Epithelial cell of esophagus (primary cell): ENCODE data around the gene COPS7A.
"Not testable (repeated sequence)": the region's sequence is repeated elsewhere in the genome, so short reads cannot be mapped to it uniquely, and the experiment has no call there.

Source experiments
- DNase-seq: peaks from one replicate; pipeline ENCODE4 v3.0.0; 2010; ENCODE audit warnings: low read depth
- H3K4me3 ChIP-seq: 2 replicates; pipeline ENCODE4 v1.5.1; 2011; ENCODE audit warnings: mild to moderate bottlenecking, low read length, control low read depth
- TF ChIP-seq, protein P1 (sequence below): IDR thresholded peaks from 2 replicates; pipeline ENCODE4 v1.5.1; 2011; ENCODE audit warnings: low read depth, mild to moderate bottlenecking, low read length, control low read depth, inconsistent platforms; ENCODE audit not compliant: insufficient read depth; ENCODE audit errors: missing control alignments

The COPS7A gene

DNA sequence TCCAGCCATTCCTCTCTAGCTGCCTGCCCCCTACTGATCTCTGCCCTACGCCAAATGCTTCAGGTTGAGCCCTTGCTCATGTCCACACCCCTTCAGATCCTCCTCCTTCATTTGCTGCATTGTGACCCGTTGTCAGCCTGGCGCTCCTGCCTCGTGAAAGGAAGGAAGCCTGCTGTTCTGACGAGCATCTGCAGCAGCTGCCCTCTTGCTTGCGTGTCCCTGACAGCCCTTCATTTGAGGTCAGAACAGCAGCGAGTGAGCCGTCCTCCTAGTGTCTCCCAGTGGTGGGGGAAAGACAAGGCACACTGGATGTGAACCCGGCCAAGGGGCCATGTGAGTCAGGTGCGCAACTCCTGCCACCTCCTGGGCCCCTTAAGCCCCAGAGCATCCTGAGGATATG is 20.2 kb upstream of the COPS7A start:
- no peak for DNase-seq
- no peak overlapping the region for H3K4me3 ChIP-seq
- TF ChIP-seq, protein P1, sequence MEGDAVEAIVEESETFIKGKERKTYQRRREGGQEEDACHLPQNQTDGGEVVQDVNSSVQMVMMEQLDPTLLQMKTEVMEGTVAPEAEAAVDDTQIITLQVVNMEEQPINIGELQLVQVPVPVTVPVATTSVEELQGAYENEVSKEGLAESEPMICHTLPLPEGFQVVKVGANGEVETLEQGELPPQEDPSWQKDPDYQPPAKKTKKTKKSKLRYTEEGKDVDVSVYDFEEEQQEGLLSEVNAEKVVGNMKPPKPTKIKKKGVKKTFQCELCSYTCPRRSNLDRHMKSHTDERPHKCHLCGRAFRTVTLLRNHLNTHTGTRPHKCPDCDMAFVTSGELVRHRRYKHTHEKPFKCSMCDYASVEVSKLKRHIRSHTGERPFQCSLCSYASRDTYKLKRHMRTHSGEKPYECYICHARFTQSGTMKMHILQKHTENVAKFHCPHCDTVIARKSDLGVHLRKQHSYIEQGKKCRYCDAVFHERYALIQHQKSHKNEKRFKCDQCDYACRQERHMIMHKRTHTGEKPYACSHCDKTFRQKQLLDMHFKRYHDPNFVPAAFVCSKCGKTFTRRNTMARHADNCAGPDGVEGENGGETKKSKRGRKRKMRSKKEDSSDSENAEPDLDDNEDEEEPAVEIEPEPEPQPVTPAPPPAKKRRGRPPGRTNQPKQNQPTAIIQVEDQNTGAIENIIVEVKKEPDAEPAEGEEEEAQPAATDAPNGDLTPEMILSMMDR = no peak

DNA sequence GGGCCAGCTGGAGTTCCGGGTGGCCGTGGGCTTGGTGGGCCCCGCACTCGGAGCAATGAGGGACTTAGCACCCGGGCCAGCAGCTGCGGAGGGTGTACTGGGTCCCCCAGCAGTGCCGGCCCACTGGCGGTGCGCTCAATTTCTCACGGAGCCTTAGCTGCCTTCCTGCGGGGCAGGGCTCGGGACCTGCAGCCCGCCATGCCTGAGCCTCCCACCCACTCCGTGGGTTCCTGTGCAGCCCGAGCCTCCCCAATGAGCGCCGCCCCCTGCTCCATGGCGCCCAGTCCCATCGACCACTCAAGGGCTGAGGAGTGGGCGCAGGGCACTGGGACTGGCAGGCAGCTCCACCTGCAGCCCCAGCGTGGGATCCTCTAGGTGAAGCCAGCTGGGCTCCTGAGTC is 15.5 kb upstream of the COPS7A start:
- not testable (repeated sequence) for H3K4me3 ChIP-seq, DNase-seq

DNA sequence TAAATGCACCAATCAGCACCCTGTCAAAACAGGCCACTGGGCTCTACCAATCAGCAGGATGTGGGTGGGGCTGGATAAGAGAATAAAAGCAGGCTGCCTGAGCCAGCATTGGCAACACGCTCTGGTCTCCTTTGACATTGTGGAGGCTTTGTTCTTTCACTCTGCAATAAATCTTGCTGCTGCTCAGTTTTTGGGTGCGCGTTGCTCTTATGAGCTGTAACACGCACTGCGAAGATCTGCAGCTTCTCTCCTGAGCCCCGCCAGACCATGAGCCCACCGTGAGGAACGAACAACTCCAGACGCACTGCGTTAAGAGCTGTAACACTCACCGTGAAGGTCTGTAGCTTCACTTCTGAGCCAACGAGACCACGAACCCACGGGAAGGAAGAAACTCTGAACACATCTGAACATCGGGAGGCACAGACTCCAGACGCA is 14.9 kb upstream of the COPS7A start:
- no peak for DNase-seq
- H3K4me3 ChIP-seq = no peak overlapping the region
- TF ChIP-seq, protein P1 = no peak

DNA sequence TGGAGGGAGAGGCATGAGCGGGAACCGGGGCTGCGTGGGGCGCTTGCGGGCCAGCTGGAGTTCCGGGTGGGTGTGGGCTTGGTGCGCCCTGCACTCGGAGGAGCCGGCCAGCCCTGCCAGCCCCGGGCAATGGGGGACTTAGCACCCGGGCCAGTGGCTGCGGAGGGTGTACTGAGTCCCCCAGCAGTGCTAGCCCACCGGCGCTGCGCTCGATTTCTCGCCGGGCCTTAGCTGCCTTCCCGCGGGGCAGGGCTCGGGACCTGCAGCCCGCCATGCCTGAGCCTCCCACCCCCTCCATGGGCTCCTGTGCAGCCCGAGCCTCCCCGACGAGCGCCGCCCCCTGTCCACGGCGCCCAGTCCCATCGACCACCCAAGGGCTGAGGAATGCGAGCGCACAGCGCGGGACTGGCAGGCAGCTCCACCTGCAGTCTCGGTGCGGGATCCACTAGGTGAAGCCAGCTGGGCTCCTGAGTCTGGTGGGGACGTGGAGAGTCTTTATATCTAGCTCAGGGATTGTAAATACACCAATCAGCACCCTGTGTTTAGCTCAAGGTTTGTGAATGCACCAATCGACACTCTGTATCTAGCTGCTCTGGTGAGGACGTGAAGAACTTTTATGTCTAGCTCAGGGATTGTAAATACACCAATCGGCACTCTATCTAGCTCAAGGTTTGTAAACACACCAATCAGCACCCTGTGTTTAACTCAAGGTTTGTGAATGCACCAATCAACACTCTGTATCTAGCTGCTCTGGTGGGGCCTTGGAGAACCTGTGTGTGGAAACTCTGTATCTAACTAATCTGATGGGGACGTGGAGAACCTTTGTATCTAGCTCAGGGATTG is 7.6 kb upstream of the COPS7A start:
- not testable (repeated sequence) for H3K4me3 ChIP-seq, DNase-seq

DNA sequence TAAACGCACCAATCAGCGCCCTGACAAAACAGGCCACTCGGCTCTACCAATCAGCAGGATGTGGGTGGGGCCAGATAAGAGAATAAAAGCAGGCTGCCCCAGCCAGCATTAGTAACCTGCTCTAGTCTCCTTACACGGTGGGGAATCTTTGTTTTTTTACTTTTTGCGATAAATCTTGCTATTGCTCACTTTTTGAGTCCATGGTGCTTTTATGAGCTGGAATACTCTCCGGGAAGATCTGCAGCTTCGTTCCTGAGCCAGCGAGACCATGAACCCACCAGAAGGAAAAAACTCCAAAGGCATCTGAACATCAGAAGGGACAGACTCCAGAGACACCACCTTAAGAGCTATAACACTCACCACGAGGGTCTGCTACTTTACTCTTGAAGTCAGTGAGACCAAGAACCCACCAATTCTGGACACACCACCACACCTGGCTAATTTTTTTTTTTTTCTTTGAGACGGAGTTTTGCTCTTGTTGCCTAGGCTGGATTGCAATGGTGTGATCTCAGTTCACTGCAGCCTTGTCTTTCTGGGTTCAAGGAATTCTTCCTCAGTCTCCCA is 6.9 kb upstream of the COPS7A start:
- no peak for DNase-seq
- TF ChIP-seq, protein P1 = no peak

DNA sequence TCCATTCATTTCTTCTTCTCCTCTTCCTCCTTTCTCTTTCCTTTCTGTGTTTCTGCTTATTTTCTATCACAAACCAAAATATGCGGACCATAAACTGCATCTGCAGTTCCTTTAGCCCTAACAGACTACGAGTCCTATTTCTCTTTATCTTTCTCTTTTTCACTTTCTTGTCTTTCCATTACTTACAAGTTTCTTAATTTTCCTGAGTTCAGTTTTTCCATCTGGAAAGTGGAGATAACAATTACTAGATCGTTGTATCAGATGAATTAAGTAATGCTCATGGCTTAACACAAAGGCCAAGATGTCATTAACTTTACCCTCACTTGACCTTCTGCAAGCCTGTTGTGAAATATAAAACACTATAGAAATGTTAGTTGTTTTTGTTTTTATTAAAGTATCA is 983 bp upstream of the COPS7A start:
- TF ChIP-seq, protein P1 = no peak
- DNase-seq = no peak
- no peak overlapping the region for H3K4me3 ChIP-seq

More for the DNA sequence above, 6.9 kb upstream of the COPS7A start:
- H3K4me3 ChIP-seq = no peak overlapping the region

DNA sequence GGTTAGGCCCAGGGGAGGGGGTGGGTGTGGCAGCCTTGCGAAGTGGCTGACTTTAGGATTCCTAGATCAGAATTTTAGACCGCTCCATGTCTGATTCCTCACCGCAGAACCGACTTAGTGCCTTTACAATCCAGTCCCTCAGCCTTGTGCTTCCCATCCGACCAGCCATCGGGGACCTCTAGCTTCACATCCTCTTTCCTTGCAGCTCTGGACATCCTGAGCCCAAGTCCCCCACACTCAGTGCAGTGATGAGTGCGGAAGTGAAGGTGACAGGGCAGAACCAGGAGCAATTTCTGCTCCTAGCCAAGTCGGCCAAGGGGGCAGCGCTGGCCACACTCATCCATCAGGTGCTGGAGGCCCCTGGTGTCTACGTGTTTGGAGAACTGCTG is 557 bp downstream of the COPS7A start:
- TF ChIP-seq, protein P1 = no peak
- peak overlapping the region; percentile 71 for H3K4me3 ChIP-seq
- no peak for DNase-seq

DNA sequence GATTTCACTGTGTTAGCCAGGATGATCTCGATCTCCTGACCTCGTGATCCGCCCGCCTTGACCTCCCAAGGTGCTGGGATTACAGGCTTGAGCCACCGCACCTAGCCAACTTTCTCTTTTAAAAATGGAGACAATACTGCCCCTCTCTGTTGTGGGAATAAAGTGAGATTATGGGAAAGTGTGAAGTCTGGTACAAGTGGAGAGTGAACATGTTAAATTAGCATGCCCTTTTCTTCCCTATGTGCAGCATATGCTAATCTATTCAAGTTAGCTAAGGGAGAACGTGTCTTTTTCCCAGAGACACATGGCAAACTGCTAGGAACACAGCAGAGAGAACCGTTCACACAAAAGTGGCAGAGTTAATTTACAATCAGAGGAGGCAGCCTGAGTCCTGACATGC is 1.5 kb downstream of the COPS7A start:
- TF ChIP-seq, protein P1 = no peak
- H3K4me3 ChIP-seq = no peak overlapping the region
- no peak for DNase-seq
